GM18511 (cell line): Measurements from ENCODE around the gene PAF1.

Source experiments
- ATAC-seq: cut with Tn5 transposase; IDR thresholded peaks from one replicate; pipeline ENCODE4 v1.9.1; 2021; ENCODE audit warnings: mild to moderate bottlenecking, moderate library complexity; ENCODE audit not compliant: unreplicated experiment

Gene PAF1

GRCh38 chr19:39406656-39407409, 15.9 kb upstream of the PAF1 start, which contains the start of gene ZFP36:
Gene ZFP36, plus strand, starts transcription at chr19:39406847. Its CDS starts 58 bp downstream, at chr19:39406905.
- peak; percentile 19 for ATAC-seq

GRCh38 chr19:39405958-39406655, 15.2 kb upstream of the PAF1 start:
- ATAC-seq, result no peak

- no peak for ATAC-seq
Measured at GRCh38 chr19:39405261-39405957, 14.5 kb upstream of the PAF1 start.

GRCh38 chr19:39403331-39404312, 12.7 kb upstream of the PAF1 start:
- ATAC-seq, result peak; percentile 23

- peak; percentile 22 for ATAC-seq
Measured at GRCh38 chr19:39402346-39403300, 11.7 kb upstream of the PAF1 start.

GRCh38 chr19:39401549-39402345, 10.8 kb upstream of the PAF1 start:
- ATAC-seq, result peak; percentile 38

GRCh38 chr19:39401070-39401548, 10.2 kb upstream of the PAF1 start:
- ATAC-seq, result peak; percentile 14

GRCh38 chr19:39400061-39400460, 9.2 kb upstream of the PAF1 start:
- no peak for ATAC-seq

GRCh38 chr19:39399668-39400050, 8.8 kb upstream of the PAF1 start:
- ATAC-seq, result no peak

GRCh38 chr19:39398297-39398864, 7.5 kb upstream of the PAF1 start:
- ATAC-seq, result no peak

- peak; percentile 47 for ATAC-seq
Measured at GRCh38 chr19:39397360-39398296, 6.7 kb upstream of the PAF1 start.

- no peak for ATAC-seq
Measured at GRCh38 chr19:39390451-39390750, 505 bp downstream of the PAF1 start.

- no peak for ATAC-seq
Measured at GRCh38 chr19:39389631-39390414, 1.1 kb downstream of the PAF1 start.

GRCh38 chr19:39388657-39389056, 2.2 kb downstream of the PAF1 start:
- ATAC-seq, result no peak

- no peak for ATAC-seq
Measured at GRCh38 chr19:39386557-39386956, 4.3 kb downstream of the PAF1 start.

GRCh38 chr19:39385629-39386411, 5.1 kb downstream of the PAF1 start:
- no peak for ATAC-seq
